ENCODE data around the gene PRDM16. TPM values are rescaled to one million over a fixed set of nuclear protein-coding genes. Genes with fewer than 3 reads are reported as not detected.

Gene PRDM16
- total RNA-seq, 4 donors from 2014 or later = 0.26 to 7.7 (median 0.35) TPM; not detected in 1

- Histone ChIP-seq H3K4me3 (no peak overlapping the region), H3K27me3 (no peaks in the 10 kb centered on the region), H3K27ac (no peak overlapping the region), H3K4me1 (peaks cover 0 to 11% of the 10 kb centered on the region in 2 donors), H3K36me3 (no peaks in the 10 kb centered on the region), H3K9me3 (no peaks in the 10 kb centered on the region)
- intact Hi-C loops (cut with DNase I; ENCODE audit: low total_unique reads) = no loop called here
- no peak for TF ChIP-seq POLR2A (IDR thresholded peaks at IDR 0.05)
- TF ChIP-seq CTCF (IDR thresholded peaks at IDR 0.05) = no peak
- no peak for DNase-seq
Observed at GRCh38 chr1:3124246-3124645, 55.2 kb downstream of the PRDM16 start.

GRCh38 chr1:3125078-3125477 is 56.1 kb downstream of the PRDM16 start:
- Histone ChIP-seq H3K27ac (no peak overlapping the region), H3K4me1 (peaks cover 0 to 11% of the 10 kb centered on the region in 2 donors)
- intact Hi-C loops (cut with DNase I; ENCODE audit: low total_unique reads) = no loop called here

GRCh38 chr1:3125546-3126368 is 56.8 kb downstream of the PRDM16 start:
- DNase-seq = no peak
- H3K4me1 ChIP-seq = peaks cover 0 to 11% of the 10 kb centered on the region in 2 donors
- no peaks in the 10 kb centered on the region for H3K27me3 ChIP-seq
- intact Hi-C loops (cut with DNase I; ENCODE audit: low total_unique reads) = no loop called here
- no peak overlapping the region for H3K4me3 ChIP-seq
- H3K27ac ChIP-seq = no peak overlapping the region
- H3K36me3 ChIP-seq = no peaks in the 10 kb centered on the region
- TF ChIP-seq CTCF (IDR thresholded peaks at IDR 0.05) (no peak), POLR2A (IDR thresholded peaks at IDR 0.05) (no peak)
- H3K9me3 ChIP-seq = no peaks in the 10 kb centered on the region

More at GRCh38 chr1:3125078-3125477, 56.1 kb downstream of the PRDM16 start:
- no peaks in the 10 kb centered on the region for H3K9me3 ChIP-seq
- TF ChIP-seq POLR2A (IDR thresholded peaks at IDR 0.05) (no peak), CTCF (IDR thresholded peaks at IDR 0.05) (no peak)
- no peaks in the 10 kb centered on the region for H3K27me3 ChIP-seq
- no peak overlapping the region for H3K4me3 ChIP-seq
- no peaks in the 10 kb centered on the region for H3K36me3 ChIP-seq
- DNase-seq = no peak

- Histone ChIP-seq H3K27ac (peak overlapping the region in 1 of 2 donors; percentile 21), H3K36me3 (no peaks in the 10 kb centered on the region), H3K9me3 (no peaks in the 10 kb centered on the region), H3K27me3 (no peaks in the 10 kb centered on the region), H3K4me1 (peaks cover 0 to 11% of the 10 kb centered on the region in 2 donors), H3K4me3 (no peak overlapping the region)
- no peak for TF ChIP-seq CTCF (IDR thresholded peaks at IDR 0.05)
- no peak for TF ChIP-seq POLR2A (IDR thresholded peaks at IDR 0.05)
- no peak for DNase-seq
- intact Hi-C loops (cut with DNase I; ENCODE audit: low total_unique reads) = no loop called here
Observed at GRCh38 chr1:3126756-3127678, 58.0 kb downstream of the PRDM16 start.

Measured in uterus (tissue), 4 donors.